HG03460 (cell line): ENCODE measurements around the gene SMG6.

Experiments
- ATAC-seq: cut with Tn5 transposase; IDR thresholded peaks from one replicate; pipeline ENCODE4 v1.9.1; 2021; ENCODE audit not compliant: unreplicated experiment

The SMG6 gene

GRCh38 chr17:2034157-2034556 lies 269.4 kb downstream of the SMG6 start:
- no peak for ATAC-seq

GRCh38 chr17:2033153-2033552 lies 270.4 kb downstream of the SMG6 start:
- ATAC-seq = no peak

GRCh38 chr17:2030779-2031163 lies 272.8 kb downstream of the SMG6 start:
- no peak for ATAC-seq

GRCh38 chr17:2029911-2030778 lies 273.4 kb downstream of the SMG6 start, which contains the start of gene DPH1:
Gene DPH1 (plus strand): TSS chr17:2030153. CDS start chr17:2030170, 17 bp downstream.
- ATAC-seq = peak; percentile 73

GRCh38 chr17:2028737-2029136 lies 274.8 kb downstream of the SMG6 start:
- ATAC-seq = no peak

- no peak for ATAC-seq
Measured at GRCh38 chr17:2028234-2028614, 275.4 kb downstream of the SMG6 start.

- ATAC-seq = no peak
Measured at GRCh38 chr17:2027528-2028233, 275.9 kb downstream of the SMG6 start.

- no peak for ATAC-seq
Measured at GRCh38 chr17:2025622-2026309, 277.8 kb downstream of the SMG6 start.

- ATAC-seq = no peak
Measured at GRCh38 chr17:2025220-2025621, 278.4 kb downstream of the SMG6 start, which contains the start of gene RTN4RL1. Gene RTN4RL1 (minus strand): TSS chr17:2025334. CDS start chr17:2024865, 469 bp downstream.

- ATAC-seq = no peak
Measured at GRCh38 chr17:2024572-2025219, 278.9 kb downstream of the SMG6 start.

- no peak for ATAC-seq
Measured at GRCh38 chr17:2023692-2024571, 279.7 kb downstream of the SMG6 start.

GRCh38 chr17:2023256-2023655 lies 280.3 kb downstream of the SMG6 start:
- ATAC-seq = no peak

GRCh38 chr17:2022647-2023240 lies 280.8 kb downstream of the SMG6 start:
- ATAC-seq = no peak

GRCh38 chr17:2020721-2021120 lies 282.9 kb downstream of the SMG6 start:
- no peak for ATAC-seq

- no peak for ATAC-seq
Measured at GRCh38 chr17:2019723-2020122, 283.9 kb downstream of the SMG6 start.

- no peak for ATAC-seq
Measured at GRCh38 chr17:2018716-2019510, 284.7 kb downstream of the SMG6 start.

- no peak for ATAC-seq
Measured at GRCh38 chr17:2017274-2017941, 286.2 kb downstream of the SMG6 start.

GRCh38 chr17:2016494-2016893 lies 287.1 kb downstream of the SMG6 start:
- no peak for ATAC-seq
